HG03520 (cell line): ENCODE measurements around the gene RNFT2.
"Not testable (repeated sequence)": the region's sequence is repeated elsewhere in the genome, so short reads cannot be mapped to it uniquely, and the experiment has no call there.

Source experiments
- ATAC-seq: cut with Tn5 transposase; IDR thresholded peaks from one replicate; pipeline ENCODE4 v1.9.1; 2021; ENCODE audit warnings: mild to moderate bottlenecking, moderate library complexity; ENCODE audit not compliant: unreplicated experiment

Gene RNFT2

DNA sequence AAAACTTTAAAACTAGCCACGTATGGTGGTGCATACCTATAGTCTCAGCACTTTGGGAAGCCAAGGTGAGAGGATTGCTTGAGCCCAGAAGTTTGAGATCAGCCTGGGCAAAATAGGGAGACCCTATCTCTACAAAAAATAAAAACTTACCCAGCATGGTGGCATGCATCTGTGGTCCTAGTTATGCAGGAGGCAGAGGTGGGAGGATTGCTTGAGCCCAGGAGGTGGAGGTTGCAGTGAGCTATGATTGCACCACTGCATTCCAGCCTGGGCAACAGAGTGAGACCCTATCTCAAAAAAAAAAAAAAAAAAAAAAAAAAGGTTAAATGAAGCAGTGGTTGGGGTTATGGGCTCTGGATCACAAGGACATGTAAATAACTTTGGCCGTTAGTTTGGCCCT is 4.7 kb downstream of the RNFT2 start:
- ATAC-seq: not testable (repeated sequence)

DNA sequence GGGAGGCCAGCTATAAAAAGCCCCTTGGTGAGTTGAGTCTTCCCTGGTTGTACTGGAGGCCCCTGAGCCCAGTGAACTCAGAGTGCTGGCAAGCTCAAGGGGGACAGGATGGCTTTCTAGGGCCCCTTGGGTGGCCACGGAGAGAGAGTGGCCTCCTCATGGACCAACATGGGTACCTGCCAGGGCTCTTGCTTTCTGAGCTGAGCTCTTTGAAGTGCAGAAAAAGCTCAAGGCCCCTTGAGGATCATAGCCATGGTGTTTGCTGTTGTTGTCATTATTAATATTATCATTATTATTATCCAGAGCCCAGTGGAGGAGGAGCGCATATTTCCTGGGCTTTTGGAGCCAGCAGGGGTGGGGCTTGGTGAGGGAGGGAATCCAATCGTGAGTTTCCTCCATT is 6.7 kb downstream of the RNFT2 start:
- no peak for ATAC-seq

DNA sequence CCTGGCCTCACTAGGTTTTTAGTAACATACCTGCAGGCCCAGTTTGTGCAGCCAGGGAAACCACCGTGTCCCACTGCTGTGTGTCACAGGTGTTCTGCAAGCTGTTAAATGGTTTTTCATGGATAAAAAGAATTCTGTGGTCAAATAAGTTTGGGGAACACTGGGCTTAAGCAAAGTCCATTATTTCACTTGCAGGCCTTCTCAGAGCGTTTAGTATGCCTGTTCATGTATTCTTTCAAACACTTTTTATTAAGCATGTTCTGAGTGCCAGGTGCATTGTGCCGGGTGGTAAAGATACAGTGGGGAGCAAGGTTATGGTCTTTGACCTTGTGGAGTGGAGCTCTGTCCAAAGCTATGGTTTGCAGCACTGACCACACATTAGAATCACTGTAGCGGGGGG is 7.4 kb downstream of the RNFT2 start:
- no peak for ATAC-seq

DNA sequence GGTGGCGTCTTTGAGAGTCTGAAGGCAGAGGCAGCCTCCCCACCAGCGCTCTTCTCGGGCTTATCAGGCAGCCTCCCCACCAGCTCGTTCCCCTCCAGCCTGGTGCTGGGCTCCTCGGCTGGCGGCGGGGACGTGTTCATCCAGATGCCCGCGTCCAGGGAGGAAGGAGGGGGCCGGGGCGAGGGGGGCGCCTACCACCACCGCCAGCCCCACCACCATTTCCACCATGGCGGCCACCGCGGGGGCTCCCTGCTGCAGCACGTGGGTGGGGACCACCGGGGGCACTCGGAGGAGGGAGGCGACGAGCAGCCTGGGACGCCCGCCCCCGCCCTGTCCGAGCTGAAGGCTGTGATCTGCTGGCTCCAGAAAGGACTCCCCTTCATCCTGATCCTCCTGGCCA is 11.8 kb downstream of the RNFT2 start:
- no peak for ATAC-seq

DNA sequence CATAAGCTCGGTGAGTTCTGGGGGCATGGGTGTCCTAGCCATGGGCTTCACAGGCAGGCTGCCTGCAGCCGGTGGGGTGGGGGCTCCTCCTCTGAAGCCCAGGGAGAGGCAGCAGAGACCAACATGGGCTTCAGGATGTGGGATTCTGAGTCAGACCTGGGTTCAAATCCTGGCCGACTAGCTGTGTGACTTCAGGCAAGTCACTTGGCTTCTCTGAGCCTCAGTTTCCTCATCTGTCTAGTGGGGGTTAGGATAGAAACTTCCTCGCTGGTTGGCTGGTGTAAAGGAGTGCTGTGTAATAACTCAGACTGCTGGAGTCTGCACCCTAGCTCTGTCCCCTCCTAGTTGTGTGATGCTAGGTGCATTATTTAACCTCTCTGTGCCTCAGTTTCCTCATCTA is 12.2 kb downstream of the RNFT2 start:
- no peak for ATAC-seq

DNA sequence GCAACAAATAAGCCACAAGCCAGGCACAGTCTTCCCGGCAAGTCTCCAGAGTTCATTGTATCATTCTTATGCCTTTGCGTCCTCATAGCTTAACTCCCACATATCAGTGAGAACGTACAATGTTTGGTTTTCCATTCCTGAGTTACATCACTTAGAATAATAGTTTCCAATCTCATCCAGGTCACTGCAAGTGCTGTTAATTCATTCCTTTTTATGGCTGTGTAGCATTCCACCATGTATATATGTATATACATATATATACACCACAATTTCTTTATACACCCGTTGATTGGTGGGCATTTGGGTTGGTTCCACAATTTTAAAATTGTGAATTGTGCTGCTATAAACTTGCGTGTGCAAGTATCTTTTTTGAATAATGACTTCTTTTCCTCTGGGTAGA is 16.0 kb downstream of the RNFT2 start:
- ATAC-seq: not testable (repeated sequence)

DNA sequence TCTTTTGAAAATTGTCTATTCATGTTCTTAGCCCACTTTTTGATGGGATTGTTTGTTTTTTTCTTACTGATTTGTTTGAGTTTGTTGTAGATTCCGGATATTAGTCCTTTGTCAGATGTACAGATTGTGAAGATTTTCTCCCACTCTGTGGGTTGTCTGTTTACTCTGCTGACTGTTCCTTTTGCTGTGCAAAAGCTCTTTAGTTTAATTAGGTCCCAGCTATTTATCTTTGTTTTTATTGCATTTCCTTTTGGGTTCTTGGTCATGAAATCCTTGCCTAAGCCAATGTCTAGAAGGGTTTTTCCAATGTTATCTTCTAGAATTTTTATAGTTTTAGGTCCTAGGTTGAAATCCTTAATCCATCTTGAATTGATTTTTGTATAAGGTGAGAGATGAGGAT is 16.7 kb downstream of the RNFT2 start:
- not testable (repeated sequence) for ATAC-seq

DNA sequence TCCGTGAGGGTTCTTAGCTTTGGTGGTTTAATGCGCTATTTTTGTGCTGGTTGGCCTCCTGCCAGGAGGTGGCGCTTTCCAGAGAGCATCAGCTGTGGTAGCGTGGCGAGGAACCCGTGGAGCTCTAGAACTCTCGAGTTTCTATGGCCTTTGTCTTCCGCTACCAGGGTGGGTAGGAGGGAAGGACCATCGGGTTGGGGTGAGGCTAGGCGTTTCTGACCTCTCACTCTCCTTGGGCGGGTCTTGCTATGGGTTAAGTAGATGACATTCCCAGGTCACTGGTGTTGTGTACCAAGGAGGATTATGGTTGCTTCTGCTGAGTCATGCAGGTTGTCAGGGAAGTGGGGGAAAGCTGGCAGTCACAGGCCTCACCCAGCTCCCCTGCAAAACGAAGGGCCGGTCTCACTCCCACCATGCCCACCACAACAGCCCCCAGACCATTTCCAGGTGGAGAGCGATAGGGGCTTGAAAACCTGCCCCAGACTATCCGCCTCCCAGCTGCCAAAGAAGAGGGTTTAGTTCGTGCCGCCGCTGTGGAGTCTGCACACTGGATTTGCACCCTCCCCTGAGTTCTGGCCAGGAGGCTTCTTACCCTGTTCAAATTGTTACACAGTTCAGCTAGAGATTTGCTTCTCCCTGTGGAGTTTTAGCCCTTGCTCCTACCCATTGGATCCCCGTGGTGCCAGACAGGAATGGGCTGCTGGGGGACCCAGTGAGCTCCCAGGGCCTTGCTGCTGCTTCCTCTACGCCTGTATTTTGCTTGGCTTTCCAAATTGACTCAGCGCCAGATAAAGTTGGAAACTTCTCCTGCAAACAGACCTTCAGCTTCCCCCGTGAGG is 21.9 kb downstream of the RNFT2 start:
- no peak for ATAC-seq

DNA sequence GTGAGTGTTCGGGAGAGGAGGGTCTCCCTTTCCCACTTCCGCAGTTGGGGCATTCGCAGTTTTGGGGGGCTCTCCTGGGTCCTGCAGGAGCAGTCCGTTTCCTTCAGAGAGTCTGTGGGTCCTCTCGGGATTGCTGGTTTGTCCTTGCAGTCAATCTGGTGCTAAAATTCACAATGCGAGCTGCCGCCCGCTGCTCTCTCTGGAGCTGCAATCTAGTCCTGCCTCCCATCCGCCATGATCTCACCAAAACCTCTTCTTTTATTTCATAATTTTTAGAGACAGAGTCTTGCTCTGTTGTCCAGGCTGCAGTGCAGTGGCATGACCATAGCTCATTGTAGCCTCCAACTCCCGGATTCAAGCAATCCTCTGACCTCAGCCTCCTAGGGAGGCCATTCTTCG is 22.5 kb downstream of the RNFT2 start:
- no peak for ATAC-seq

DNA sequence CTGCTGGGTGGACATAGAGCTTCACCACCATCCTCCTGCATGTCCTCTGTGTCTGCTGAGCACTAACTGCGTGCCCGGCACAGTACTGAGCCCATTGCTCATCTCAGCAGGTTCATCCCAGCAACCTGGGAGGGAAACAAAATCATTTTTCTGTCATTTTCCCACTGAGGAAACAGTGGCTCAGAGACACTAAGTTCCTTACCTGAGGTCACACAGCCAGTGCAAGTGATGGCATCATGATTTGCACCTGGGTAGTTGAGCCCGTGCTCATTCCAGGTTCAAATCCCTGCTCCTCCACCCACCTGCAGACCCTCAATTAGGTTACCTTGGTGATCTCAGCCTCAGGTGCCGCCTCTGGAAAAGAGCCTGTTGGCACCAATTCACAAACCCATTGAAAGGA is 23.4 kb downstream of the RNFT2 start:
- no peak for ATAC-seq

DNA sequence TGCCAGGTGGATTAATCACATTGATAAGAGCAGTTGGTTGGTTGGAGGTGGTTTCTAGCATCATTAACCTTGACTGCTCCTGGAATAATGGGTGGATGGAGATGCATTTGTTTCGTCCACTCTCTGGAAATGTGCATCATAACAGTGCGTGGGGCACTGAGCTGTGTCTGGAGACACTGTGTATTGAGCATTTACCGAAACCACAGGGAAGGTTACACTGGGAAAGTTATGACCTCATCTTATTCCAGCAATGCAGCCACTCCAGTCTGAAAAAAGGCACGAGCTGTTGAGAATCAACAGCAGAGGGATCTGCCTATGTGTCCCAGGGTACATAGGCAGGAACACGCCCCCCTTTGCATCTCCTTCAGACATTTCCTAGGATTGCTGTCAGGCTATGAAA is 27.2 kb downstream of the RNFT2 start:
- no peak for ATAC-seq

DNA sequence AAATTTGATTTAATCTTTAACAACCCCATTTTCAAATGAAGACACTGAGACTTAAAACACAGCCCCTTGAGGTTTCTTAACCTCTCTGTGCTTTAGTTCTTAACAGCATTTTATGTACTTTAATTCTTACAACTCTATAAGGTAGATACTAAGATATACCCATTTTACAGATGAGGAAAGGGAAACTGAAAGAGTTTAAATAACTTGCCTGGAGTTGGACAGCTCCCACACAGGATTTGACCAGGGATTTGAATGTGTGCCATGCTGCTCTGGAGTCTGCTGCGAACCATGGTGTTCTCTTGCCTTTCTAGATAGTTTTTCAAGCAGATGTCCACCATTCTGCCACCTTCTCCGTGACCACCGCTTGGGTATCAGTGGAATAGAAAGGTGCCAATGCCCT is 28.2 kb downstream of the RNFT2 start:
- ATAC-seq: no peak

DNA sequence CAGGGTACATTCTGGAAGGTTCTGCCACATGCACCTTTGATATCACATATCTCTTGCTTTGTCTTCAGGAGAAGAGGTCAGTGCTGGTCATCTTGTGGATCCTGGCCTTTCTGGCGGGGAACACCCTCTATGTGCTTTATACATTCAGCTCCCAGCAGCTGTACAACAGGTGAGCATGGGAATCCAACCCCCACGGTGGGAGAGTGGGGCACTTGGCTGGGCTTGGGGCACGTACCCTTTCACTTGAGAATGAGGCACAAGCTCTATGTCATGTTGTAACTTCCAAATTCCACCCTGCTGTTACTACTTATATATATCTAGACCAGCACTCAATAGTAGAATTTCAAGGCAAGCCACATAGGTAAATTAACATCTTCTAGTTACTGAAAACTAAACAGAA is 28.6 kb downstream of the RNFT2 start:
- no peak for ATAC-seq

DNA sequence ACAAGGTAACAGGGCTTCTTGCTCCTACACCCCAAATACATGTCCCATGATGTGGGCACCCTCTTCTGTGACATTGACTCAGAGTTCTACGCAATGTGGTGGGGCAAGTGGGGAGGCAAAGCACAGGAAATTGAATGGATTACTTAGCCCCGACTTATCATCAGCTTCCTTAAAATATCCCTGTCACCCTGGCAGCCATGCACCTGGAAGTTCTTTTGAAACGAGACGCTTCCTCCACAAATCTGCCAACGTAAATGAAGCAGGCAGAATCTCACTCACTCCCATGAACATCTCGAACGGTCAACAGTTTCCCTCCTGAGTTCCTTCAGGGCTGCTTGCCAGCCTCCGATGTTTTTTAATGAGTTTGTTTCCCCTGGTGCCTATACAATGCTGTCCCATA is 33.5 kb downstream of the RNFT2 start:
- no peak for ATAC-seq

DNA sequence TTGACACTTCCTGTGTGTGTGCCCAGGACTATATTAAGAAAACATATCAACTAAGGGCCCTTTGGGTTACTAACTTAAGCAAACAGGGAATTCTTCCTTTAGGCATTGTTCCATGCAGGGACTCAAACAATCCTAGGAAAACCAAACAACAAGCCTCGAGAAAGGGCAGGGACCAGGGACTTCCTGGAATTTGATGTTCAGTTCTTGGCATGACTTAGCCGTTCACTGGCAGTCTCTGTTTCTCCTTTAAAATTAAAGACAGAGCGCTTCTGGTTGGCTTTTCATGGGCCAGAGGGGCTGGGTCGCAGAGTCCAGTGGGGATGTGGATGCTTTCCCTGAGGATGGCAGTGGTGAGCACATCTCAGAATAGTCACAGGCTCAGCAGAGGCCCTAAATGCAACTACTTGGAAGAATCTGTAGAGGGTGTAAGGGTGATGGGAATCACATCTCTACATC is 35.2 kb downstream of the RNFT2 start:
- no peak for ATAC-seq

DNA sequence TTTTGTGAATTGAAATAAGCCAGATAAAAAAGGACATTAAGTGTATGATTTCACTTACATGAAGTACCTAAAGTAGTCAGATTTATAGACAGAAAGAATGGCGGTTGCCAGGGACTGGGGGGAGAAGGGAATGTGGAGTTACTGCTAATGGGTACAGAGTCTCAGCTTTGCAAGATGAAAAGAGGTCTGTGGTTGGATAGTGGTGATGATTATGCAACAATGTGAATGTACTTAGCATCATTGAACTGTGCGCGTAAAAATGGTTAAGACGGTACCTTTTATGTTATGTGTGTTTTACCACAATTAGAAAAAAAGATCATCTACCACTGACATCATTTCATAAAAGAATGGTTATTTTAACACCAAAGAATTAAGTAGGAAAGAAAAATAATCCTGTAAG is 35.9 kb downstream of the RNFT2 start:
- ATAC-seq: no peak

DNA sequence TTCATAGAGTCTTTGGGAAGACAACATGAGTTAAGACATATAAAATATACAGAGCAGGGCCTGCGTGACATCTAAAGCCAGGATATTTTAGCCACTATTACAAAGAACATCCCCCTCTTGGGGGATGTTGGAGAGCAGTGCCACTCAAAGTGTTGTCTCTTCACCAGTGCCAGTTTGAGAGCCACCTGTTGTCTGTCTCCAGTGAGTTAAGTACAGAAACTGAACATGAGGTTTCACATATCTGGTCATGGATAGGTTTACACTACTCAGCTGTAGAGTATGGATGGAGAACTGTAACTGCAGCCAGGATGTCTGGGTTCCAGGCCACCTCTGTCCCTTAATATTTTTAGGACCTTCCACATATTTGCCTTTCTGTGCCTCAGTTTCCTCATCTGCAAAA is 39.1 kb downstream of the RNFT2 start:
- ATAC-seq: no peak

DNA sequence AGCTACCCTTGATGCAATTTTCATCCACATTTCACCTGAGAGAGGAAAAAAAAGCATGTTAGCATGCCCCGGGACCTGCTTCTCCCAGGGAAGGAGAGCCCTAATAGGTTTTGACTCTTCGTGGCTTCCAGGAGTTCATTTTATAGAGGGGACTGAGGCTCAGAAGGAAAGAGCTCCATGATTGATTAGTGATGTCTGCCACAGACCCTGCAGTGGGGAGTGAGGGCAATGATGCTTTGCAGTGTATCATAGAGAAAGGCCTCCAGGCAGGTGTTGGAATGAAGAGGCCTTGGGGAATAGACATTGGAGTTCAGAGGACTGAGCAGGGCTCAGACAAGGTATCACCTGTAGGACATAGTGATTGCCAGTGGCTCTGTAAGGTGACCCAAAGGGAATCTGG is 41.5 kb downstream of the RNFT2 start:
- no peak for ATAC-seq

DNA sequence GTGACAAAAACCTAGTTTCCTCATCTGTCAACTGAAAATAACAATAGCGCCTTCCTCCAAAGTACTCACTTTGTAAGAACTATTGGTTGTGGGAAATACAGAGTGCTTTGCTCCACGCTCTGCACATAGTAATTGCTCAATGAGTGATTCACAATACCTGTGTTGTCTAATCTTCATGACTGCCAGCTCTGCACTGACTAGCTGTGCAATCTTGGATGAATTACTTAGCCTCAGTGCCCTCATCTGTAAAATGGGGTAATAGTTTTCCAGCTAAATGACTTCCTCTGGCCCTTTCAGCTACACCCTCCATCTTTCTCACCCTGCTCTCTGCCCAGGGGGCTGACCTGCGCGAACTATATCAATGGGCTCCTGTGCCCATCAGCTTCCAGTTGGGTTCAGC is 42.8 kb downstream of the RNFT2 start:
- ATAC-seq: no peak

DNA sequence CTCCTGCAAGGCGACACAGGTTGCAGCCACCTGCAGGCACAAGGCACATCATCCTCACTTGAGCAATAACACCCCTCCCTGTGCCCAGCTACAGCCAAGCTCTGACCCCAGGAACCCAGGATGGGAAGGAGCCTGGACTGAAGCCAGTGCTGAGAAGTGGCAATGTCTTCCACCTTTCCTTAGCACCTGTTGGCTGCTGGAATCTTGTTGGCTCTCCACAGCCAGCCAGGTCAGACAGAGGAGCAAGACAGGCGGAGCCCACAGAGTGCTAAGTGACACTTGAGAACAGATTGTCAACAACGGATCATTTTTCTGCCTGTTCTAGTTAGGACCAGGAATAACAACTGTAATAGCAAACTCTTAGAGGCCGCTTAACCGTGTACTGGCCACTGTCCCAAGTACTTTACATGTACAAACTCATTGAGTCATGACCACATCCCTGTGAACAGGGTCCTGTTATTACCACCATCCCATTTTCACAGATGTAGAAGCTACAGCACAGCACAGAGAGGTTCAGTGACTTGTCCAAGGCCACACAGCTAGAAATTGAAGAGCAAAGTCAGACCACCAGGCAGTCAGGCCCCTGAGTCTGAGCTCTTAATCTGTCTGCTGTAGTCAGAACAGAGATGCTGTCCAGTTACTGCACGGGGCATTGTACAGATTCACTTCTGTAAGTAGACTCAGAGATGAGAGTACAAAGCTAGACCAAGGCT is 45.6 kb downstream of the RNFT2 start:
- no peak for ATAC-seq

DNA sequence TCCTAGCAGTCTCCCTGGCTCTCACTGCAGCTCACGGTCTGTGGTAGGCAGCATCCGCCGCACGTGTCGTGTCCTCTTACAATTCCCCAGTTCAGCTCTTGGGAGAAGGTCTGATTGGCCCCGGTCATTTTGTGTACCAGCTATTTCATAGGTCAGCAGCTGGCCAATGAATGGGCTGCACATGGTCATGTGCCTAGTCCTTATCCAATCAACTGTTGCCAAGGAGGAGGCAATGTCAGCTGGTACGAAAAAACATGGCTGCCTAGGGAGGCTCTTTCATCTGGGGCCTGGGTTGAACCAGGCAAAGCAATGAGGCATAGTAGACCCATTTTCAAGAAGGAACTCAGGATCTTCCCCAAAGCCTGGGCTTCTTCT is 46.1 kb downstream of the RNFT2 start:
- no peak for ATAC-seq

DNA sequence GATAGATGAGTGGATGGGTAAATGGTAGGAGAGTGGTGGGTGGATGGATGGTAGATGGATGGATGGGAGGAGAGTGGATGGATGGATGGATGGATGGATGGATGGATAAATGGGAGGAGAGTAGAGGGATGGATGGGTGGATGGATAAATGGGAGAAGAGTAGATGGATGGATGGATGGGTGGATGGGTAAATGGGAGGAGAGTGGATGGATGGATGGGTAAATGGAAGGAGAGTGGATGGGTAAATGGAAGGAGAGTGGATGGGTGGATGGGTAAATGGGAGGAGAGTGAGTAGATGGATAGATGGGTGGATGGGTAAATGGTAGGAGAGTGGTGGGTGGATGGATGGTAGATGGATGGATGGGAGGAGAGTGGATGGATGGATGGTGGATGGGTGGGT is 51.4 kb downstream of the RNFT2 start:
- not testable (repeated sequence) for ATAC-seq
